GM19238 (cell line): ENCODE results near the gene HIRIP3.
"Not testable (repeated sequence)": the region's sequence is repeated elsewhere in the genome, so short reads cannot be mapped to it uniquely, and the experiment has no call there.

Experiments
- DNase-seq: peaks from one replicate; pipeline ENCODE4 v3.0.0; 2011; ENCODE audit warnings: low spot score; ENCODE audit not compliant: insufficient read length

HIRIP3 gene

GRCh38 chr16:29961479-29962343 lies 33.7 kb downstream of the HIRIP3 start, which contains the start of gene TMEM219:
Gene TMEM219, plus strand, starts transcription at chr16:29962079. Its CDS starts 1,065 bp downstream, at chr16:29963144.
- peak; percentile 97 for DNase-seq

DNA sequence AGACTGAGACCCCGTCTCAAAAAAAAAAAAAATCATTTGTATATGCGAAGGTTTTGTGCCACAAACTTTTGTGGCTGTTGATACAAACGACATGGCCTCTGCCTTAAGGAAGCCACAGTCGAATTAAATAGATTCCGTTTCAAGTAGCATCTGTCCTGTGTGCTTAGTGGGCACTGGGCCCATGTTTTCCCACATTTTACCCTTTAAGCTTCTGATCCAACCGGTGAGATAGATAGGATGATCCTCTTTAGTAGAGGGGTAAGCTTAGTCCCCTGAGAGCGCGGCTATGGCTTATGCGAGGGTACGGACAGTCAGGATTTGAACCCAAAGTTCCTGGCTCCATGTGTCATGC lies 34.3 kb downstream of the HIRIP3 start:
- DNase-seq: no peak

DNA sequence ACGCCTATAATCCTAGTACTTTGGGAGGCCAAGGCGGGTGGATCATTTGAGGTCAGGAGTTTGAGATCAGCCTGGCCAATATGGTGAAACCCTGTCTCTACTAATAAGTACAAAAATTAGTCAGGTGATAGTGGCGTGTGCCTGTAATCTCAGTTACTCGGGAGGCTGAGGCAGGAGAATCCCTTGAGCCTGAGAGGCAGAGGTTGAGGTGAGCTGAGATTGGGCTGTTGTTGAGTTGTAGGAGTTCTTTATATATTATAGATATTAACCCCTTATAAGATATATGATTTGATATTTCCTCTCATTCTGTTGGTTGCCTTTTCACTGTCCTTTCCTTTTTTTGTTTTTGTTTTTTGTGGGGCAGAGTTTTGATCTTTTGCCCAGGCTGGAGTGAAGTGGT lies 35.6 kb downstream of the HIRIP3 start:
- not testable (repeated sequence) for DNase-seq

DNA sequence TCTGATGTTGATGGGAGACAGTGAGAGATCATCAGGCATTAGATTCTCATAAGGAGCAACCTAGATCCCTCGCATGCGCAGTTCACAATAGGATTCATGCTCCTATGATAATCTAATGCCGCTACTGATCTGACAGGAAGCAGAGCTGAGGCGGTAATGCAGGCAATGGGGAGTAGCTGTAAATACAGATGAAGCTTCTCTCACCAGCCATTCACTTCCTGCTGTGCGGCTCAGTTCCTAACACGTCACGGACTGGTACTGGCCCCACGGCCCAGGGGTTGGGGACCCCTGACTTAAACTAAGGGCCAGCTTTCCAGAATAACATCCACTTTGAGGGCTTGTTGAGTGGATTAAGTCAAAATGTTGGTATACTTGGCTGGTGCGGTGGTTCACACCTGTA lies 36.1 kb downstream of the HIRIP3 start:
- DNase-seq: no peak

- no peak for DNase-seq
Observed at GRCh38 chr16:29958756-29959155, 36.7 kb downstream of the HIRIP3 start.

DNA sequence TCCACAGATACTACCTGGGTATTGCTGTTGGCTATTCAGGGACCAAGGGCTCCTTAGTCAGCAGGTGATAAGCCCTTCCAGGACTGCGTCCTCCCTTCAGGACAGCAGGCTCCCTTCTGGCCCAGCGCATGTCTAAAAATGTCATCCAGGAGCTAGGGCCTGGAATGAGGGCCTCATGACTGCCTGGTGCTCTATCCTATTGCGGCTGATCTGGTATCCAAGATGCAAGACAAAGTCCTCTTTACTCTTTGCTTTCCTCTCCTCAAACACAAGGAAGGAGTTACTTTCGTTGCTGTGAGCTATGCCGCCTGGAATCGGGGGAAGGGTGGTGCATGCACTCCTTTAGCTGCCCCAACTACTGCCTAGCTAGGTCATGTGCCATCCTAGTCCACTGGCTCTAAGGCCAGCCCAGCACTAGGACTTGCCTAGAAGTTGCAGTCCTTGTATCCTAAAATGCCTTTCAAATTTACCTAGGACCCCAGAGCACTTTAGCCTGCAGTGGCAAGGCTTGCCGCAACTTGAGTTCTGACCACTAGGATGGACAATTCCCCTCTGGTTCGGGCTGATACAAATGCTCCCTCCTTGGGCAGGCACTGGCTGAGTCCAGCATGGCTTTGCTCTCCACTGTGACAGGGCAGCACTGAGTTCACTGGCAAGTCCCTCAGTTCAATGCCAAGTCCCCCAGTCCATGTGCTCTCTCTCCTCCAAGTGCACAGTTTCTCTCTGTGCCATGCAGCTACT lies 43.6 kb downstream of the HIRIP3 start:
- DNase-seq: no peak

GRCh38 chr16:29950806-29951461 lies 44.5 kb downstream of the HIRIP3 start:
- no peak for DNase-seq

DNA sequence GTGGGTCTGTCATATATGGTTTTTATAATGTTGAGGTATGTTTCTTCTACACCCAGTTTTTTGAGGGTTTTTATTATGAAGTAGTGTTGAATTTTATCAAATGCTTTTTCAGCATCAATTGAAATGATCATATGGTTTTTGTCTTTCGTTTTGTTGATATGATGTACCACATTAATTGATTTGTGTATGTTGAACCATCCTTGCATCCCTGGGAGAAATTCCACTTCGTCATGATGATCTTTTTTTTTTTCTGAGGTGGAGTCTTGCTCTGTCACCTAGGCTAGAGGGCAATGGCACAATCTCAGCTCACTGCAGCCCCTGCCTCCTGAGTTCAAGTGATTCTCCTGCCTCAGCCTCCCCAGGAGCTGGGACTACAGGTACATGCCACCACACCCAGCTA lies 47.5 kb downstream of the HIRIP3 start:
- DNase-seq: no peak

DNA sequence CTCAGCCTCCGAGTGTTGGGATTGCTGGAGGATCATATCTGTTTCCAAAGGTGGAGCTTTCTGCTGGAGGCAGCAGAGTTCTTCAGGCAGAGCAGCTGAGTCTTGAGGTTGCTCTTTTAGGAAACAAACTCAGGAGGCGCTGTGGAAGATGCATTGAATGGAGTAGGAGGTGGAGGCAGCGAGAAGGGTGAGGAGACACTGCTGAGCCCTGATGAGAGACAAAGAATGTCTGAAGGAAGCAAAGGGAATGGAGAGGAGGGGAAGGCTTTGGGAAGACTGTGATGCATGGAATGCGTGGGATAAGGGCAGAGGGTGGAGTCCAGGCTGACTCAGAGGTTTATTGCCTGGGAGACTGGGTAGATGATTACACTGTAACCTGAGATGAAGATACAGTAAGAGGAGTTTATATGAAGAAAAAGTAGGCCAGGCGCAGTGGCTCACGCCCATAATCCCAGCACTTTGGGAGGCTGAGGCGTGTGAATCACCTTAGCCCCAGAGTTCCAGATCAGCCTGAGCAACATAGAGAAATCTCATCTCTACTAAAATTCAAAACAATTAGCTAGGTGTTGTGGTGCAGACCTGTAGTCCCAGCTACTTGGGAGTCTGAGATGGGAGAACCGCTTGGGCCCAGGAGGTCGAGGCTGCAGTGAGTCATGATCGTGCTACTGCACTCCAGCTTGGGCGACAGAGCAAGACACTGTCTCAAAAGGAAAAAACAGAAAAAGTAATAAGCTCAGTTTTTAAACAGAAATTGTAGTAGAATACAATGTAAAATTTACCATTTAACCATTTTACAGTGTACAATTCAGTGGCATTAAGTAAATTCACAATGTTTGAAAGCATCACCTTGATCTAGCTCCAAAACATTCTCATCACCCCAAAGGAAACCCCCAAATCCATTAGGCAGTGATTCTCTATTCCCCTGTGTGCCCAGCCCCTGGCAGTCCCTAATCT lies 51.3 kb downstream of the HIRIP3 start:
- DNase-seq: no peak
